Pancreas (tissue), 10 donors: ENCODE measurements around the gene VAMP5. TPM values are rescaled to one million over a fixed set of nuclear protein-coding genes. Genes with fewer than 3 reads are reported as not detected.

Experiments
- ATAC-seq, 4 donors: fragments of 200-7000 bp; cut with Tn5 transposase; one replicate each; pipeline versions ENCODE4 v1.8.0 to v1.9.1; 2020; ENCODE audit warnings: mild to moderate bottlenecking in 4 of 4, moderate library complexity in 4 of 4
- DNase-seq, 6 donors: peaks; one replicate each; pipeline ENCODE4 v3.0.0-alpha.2; 2020
- FAIRE-seq: peaks from 2 replicates; lab custom pipeline; 2012; peaks lifted over from hg19 to GRCh38; lab: Jason Lieb, UNC
- H3K27ac ChIP-seq, 4 donors: fragments of 200-600 bp; sonication (generic); 1 replicate in 3 of 4; 2 replicates in 1 of 4; pipeline versions ENCODE4 v1.5.0 to v1.8.0; 2020
- H3K27me3 ChIP-seq, 4 donors: fragments of 200-600 bp; one replicate each; pipeline ENCODE4 v1.8.0; 2021
- H3K36me3 ChIP-seq, 3 donors: fragments of 200-600 bp; sonication (generic) in 1 of 3; one replicate each; pipeline versions ENCODE4 v1.5.0 to v1.8.0; 2020 to 2021
- H3K4me1 ChIP-seq, 3 donors: fragments of 200-600 bp; one replicate each; pipeline ENCODE4 v1.8.0; 2021
- H3K4me3 ChIP-seq, 4 donors: fragments of 200-600 bp; sonication (generic) in 2 of 4; one replicate each; pipeline versions ENCODE4 v1.5.0 to v1.8.0; 2020 to 2021
- H3K9me3 ChIP-seq, 4 donors: fragments of 200-600 bp; one replicate each; pipeline ENCODE4 v1.8.0; 2021
- CTCF ChIP-seq, 4 donors: fragments of 200-600 bp; sonication (generic) in 3 of 4; IDR thresholded peaks; one replicate each; pipeline versions ENCODE4 v1.5.0 to v1.8.0; 2021; ENCODE audit warnings: antibody characterized with exemption in 4 of 4
- WGBS, 2 donors: extraction: QIAGEN DNeasy Blood & Tissue Kit; methylation state at CpG; one replicate each; pipeline ENCODE4 v1.1.7; 2013; 5-methylcytosine and 5-hydroxymethylcytosine counted together
- intact Hi-C, 3 donors: fragments of 100-400 bp; cut with DNase I; formaldehyde crosslinking; loops; one replicate each; pipeline versions ENCODE4 v1.11.1 to v1.14.2; 2022
- polyA plus RNA-seq, 2 donors: library from polyadenylated mRNA; stranded (reverse); fragments of 200-250 nt; gene quantifications; one replicate each; pipeline ENCODE4 v1.2.3, GENCODE V29; 2013
- total RNA-seq, 6 donors: library from RNA; stranded (reverse); fragmentation: NEBNext Ultra II Directional in 4 of 6; extraction: Animal tissue kit (Norgen Biotek cat#: 25700) in 4 of 6; gene quantifications; one replicate each; pipeline versions ENCODE4 v1.2.1 to v1.2.4, GENCODE V29; 2021 to 2023
- donor health status: healthy with polysubstance abuse.
- donor health status: DM: no; HTN: no; CAD: no; lungs with moderate emphysema.
- donor health status: DM: no; HTN: no; CAD: no.
- donor health status: control.
- donor health status: control.
- donor health status: Bipolar disorder and iron deficiency.
- donor health status: DM: yes; HTN: yes; CAD: no.
- donor health status: DM: no; HTN: no; CAD: no.
- donor health status: DM: no; HTN: no; CAD: no.
- donor health status: DM: yes; HTN: yes; CAD: no.

The VAMP5 gene
- total and polyA plus RNA-seq, 8 donors: 8.3 to 29.5 (median 13.0) TPM

- WGBS, 2 donors: 2 to 3% methylated on average over 63 to 64 of the region's 64 CpGs
- no peak for TF ChIP-seq CTCF (IDR thresholded peaks at IDR 0.05)
- H3K27me3 ChIP-seq: no peaks in the 10 kb centered on the region
- peak; percentile 95 to 98 (median 96) for DNase-seq
- peak within 1 kb of the TSS; percentile 80 to 87 (median 84) for H3K27ac ChIP-seq
- H3K9me3 ChIP-seq: no peaks in the 10 kb centered on the region
- intact Hi-C loops: no loop called here
- H3K36me3 ChIP-seq: no peaks in the 10 kb centered on the region
- H3K4me3 ChIP-seq: peak within 1 kb of the TSS; percentile 45 to 86 (median 76)
- H3K4me1 ChIP-seq: peaks cover 0 to 15% (median 9%) of the 10 kb centered on the region in 3 donors
- FAIRE-seq: no peak
- peak; percentile 96 to 98 (median 96) for ATAC-seq
Measured at GRCh38 chr2:85561280-85562212, 22.7 kb upstream of the VAMP5 start, which contains the start of gene GGCX. GGCX (minus strand) TSS chr2:85561493; CDS start chr2:85561428, 65 bp downstream.

DNA sequence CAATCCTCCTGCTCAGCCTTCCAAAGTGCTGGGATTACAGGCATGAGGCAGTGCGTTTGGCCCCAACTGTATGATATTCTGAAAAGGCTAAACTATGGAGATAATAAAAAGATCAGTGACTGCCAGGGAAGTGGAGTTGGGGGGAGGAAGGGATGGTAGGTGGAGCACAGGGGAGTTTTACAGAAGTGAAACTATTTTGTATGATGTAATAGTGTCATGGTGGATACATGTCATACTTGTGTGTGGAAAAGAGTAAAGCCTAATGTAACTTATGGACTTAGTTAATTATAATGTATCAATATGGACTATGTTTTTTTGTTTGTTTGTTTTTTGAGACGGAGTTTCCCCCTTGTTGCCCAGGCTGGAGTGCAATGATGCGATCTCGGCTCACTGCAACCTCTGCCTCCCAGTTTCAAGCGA, 20.1 kb upstream of the VAMP5 start:
- no peak for ATAC-seq
- WGBS, 2 donors: 85 to 87% methylated on average over 5 of the region's 5 CpGs
- intact Hi-C loops: no loop called here
- peaks cover 0 to 15% (median 9%) of the 10 kb centered on the region in 3 donors for H3K4me1 ChIP-seq
- no peak for DNase-seq
- FAIRE-seq: no peak
- H3K36me3 ChIP-seq: no peaks in the 10 kb centered on the region
- H3K27me3 ChIP-seq: no peaks in the 10 kb centered on the region
- H3K4me3 ChIP-seq: no peak overlapping the region
- TF ChIP-seq CTCF (IDR thresholded peaks at IDR 0.05): no peak
- H3K9me3 ChIP-seq: no peaks in the 10 kb centered on the region
- no peak overlapping the region for H3K27ac ChIP-seq

DNA sequence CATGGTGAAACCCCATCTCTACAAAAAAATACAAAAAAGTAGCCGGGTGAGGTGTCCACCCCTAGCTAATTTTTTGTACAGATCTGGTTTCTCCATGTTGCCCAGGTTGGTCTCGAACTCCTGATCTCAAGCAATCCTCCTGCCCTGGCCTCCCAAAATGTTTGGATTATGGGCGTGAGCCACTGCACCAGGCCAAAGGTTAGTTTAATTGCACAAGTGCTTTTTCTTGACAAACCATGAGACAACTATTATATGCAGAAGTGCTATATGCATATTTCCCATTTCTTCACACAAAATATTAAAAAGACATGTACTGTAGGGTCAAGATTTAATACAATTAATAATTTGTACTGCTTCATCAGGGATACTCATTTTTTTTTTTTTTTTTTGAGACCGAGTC, 18.0 kb upstream of the VAMP5 start:
- FAIRE-seq: no peak
- Histone ChIP-seq H3K4me3 (no peak overlapping the region), H3K27me3 (no peaks in the 10 kb centered on the region), H3K36me3 (no peaks in the 10 kb centered on the region), H3K4me1 (no peaks in the 10 kb centered on the region), H3K27ac (no peak overlapping the region), H3K9me3 (no peaks in the 10 kb centered on the region)
- no peak for ATAC-seq
- intact Hi-C loops: no loop called here
- WGBS, 2 donors: 75 to 90% methylated on average over 4 of the region's 4 CpGs
- no peak for DNase-seq
- no peak for TF ChIP-seq CTCF (IDR thresholded peaks at IDR 0.05)

GRCh38 chr2:85575739-85576138, 8.5 kb upstream of the VAMP5 start:
- Histone ChIP-seq H3K9me3 (no peaks in the 10 kb centered on the region), H3K36me3 (no peaks in the 10 kb centered on the region), H3K4me3 (no peak overlapping the region), H3K27ac (no peak overlapping the region), H3K4me1 (peaks cover 9 to 18% (median 11%) of the 10 kb centered on the region in 3 donors), H3K27me3 (no peaks in the 10 kb centered on the region)
- FAIRE-seq: no peak
- DNase-seq: no peak
- no peak for TF ChIP-seq CTCF (IDR thresholded peaks at IDR 0.05)
- no peak for ATAC-seq
- WGBS, 2 donors: 78 to 81% methylated on average over 8 of the region's 8 CpGs
- intact Hi-C loops: no loop called here

DNA sequence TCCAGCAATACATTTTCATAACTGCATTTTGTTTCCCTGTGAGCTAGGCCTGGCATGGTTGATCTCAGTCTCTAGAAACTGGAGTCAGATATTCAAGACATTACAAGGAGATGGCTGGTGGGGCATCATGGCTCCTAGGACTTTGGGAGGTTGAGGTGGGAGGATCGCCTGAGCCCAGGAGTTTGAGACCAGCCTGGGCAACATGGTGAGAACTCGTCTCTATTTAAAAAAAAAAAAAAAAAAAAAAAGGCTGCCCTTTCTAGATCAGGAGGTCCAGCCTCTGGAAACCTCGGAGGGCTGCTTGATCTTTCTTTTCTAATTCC, 7.2 kb upstream of the VAMP5 start:
- no peak for TF ChIP-seq CTCF (IDR thresholded peaks at IDR 0.05)
- Histone ChIP-seq H3K27ac (peak overlapping the region; percentile 75 to 91 (median 83)), H3K36me3 (peaks cover 0 to under 1% (median 0%) of the 10 kb centered on the region in 3 donors), H3K4me3 (peak overlapping the region in 2 of 4 donors; percentile 60 to 70), H3K9me3 (no peaks in the 10 kb centered on the region), H3K27me3 (no peaks in the 10 kb centered on the region), H3K4me1 (peaks cover 9 to 18% (median 11%) of the 10 kb centered on the region in 3 donors)
- DNase-seq: no peak
- no peak for FAIRE-seq
- ATAC-seq: peak in 1 of 4 donors; percentile 4
- intact Hi-C loops: no loop called here
- 9 to 23% methylated on average over 3 of the region's 3 CpGs for WGBS, 2 donors
